NCI-H748 (cell line): ENCODE results near the gene DHX8.

ENCODE experiments used
- DNase-seq: peaks from one replicate; lab custom pipeline; 2025; ENCODE audit not compliant: unreplicated experiment; lab: John Stamatoyannopoulos, UW

The DHX8 gene

DNA sequence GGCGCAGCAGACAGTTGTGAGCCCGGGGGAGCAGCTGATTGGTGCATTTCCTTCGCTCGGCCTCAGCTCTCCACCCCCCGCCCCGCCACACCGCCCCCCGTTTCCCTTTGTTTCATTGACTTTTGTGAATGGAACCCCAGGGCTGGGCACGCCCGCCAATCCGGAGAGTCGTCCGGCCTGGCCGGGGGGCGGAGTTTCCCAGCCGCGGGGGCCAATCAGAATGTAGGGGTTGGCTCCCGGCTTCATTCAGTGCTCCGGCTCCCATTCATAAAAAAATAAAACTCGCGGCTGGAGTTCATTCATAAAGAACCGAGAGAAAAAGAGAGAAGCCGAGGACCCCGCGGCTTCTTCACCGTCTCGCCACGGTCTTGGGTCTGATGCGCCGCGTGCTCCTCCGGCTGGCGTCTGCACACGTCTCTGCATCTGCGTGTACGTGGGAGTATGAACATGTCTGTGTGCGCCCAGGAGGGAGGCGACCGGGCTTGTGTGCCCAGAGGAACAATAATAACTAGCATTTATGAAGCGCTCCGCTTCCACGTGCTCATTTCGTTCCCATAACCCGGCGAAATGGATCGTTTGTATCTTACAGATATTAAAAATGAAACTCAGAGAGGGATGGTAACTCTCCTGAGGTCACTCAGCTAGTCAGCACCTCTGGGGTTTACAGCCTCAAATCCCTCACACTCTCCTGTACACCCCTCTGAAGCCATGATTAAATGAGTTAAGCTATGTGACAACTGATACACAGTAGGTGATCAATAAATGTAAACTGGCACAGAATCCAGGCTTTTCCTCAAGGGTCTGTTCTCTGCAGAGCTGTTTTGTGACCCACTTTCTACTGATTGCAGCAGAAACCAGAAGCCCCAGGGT lies 62.8 kb downstream of the DHX8 start, which contains the start of gene ETV4:
Gene ETV4 (minus strand): TSS at position 22 of the 870 bp plus-strand sequence. CDS start 723 bp downstream, outside the sequence.
- DNase-seq = peak; percentile 92

GRCh38 chr17:43547189-43547550 lies 63.4 kb downstream of the DHX8 start:
- no peak for DNase-seq

DNA sequence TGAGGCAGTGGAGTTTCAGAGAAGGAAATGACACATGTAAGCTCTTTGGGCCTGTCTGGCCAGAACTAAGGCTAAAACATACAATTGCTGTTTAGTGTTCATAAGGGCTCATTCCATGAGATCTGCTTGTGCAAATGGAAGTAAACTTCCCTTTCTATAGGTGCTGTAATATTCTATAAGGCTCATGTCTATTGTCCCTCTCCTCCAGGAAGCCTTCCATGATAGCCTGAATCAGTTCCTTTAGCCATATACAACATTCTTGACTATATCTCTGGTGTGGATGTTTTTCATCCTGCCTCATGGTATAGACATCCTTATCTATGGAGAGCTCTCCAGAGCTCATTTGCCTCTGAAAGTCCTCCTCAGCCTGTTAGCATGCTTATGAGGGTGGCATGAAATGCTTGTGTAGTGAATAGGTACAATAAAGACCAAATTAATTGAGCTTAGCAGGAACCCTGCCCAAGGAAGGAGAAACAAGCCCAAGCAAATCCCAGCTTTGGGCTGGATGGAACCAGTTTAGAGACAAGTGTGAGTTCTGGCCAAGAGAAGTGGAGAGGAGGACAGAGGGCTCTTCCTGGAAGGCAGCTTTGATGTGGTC lies 64.0 kb downstream of the DHX8 start:
- DNase-seq = no peak

DNA sequence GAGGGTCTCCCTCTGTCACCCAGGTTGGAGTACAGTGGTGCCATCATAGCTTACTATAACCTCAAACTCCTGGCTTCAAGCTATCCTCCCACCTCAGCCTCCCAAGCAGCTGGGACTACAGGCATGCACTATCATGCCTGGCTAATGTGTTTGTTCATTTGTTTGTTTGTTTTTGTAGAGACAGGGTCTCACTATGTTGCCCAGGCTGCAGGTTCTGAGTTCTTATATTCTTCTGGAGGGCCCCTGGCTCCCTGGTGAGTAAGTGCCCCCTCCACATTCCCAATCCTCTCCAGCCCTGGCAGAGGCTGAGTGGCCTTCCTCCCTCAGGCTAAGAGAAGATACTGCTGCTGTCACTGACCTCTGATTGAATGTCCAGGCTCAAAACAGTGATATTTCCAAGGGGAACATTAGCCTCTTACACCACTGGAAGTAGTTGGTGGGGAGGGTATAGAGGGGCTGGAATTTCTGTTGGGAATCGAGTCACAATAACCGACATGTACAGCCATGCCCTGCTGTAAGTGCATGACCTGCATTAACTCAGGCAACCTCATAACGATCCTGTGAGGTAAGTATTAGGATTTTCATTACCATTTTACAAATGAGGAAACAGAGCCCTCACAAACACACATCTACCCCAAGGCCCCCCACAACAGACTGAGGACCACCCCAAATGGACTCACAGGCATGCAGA lies 65.1 kb downstream of the DHX8 start:
- no peak for DNase-seq

DNA sequence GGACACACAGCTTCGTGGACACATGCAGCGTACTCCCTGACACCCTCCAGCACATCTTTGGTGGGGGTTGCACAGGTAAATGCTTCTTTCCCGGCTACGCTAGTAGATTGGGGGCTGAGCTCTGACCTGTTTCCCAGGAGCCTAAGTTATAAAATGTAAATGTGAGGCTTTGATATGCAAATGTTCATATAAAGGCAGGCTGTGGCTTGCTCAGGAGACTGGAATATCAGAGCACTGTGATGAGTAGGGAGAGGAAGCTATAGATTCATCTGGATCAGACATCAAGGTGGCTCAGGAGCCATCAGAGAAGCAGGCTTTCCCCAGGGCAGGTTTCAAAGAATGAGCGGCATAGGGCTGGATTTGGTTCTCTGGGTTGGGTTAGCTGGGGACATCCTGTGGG lies 65.7 kb downstream of the DHX8 start:
- no peak for DNase-seq

- DNase-seq = no peak
Measured at GRCh38 chr17:43550754-43551153, 67.0 kb downstream of the DHX8 start.

- no peak for DNase-seq
Measured at GRCh38 chr17:43552229-43552837, 68.6 kb downstream of the DHX8 start.

DNA sequence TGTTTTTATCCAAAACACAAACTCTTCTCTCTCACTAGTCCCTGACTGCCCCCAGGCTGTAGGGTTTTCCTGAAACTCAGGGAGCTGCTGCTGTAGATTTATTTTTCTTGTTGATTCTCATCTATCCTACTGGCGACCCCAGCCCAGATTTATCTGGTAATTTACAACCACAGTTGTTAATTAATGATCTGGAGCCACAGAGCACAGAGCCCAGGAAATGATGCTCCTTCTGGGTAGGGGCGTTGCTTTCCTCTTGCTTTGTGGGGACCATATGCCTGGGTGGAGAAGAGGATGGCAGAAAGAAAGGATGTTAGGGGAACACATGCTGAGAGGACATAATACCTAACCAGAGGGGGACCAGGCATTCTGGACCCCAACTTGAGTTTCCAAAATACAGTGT lies 69.8 kb downstream of the DHX8 start:
- DNase-seq = no peak

GRCh38 chr17:43554857-43555256 lies 71.1 kb downstream of the DHX8 start:
- no peak for DNase-seq

DNA sequence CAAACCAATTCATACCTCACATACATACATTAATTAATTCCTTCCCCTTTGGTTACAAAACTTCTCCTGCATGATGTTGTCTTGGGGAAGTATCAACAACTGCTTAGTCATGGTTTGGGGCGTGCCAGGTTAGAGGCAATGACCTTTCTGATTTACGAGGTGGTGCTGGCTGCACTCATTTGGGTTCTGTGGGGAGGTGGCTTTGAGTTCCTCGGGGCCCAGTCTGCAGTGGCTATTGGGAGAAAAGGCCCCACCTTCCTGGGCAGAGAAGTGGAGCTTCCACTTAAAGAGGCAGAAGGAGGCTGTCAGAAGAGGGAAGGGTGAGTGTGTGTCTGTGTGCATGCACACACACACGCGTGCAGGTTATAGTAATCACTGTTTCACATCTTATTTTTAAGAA lies 72.5 kb downstream of the DHX8 start:
- DNase-seq = no peak

DNA sequence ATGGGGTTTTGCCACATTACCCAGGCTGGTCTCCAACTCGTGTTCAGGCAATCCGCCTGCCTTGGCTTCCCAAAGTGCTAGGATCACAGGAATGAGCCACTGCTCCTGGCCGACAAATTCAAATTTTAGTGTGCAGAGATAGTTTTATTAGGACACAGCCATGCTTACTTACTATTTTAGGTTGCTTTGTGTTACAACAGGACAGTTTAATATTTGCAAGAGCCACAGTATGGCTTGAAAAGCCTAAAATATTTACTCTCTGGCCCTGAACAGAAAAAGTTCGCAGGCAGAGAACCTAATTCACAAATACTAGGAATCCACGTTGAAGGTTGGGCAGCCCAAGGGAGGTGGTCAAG lies 75.0 kb downstream of the DHX8 start:
- no peak for DNase-seq

DNA sequence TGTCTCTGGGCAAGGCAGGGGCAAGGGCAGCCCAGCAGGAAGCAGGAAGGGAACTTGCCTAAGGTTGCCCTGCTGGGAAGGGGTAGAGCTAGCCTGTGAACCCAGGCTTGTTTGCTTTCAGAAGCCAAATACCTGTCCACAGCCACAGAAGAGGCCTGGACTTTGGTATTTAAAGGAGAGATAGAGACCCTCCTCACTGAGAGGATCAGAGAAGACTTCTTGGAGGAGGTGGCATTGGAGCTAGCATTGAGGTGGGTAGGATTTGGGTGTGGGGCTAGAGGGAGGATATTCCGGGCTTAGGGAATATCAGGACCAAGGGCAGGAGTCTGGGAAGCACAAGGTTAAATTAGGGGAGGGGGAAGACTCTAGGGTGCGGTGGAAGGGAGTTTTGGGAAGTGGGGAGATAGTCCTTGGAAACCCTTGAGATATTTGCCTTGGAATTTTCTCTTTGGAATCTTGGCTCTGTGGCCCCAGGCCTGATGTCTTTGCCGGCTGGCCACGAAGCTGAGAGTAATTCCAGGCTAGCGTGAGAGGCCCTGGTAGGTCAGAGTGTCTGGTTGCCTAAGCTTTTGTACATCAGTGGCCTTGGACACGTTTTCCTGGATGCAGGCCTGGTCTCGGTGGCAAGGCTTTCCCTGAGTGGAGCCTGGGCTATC lies 75.5 kb downstream of the DHX8 start:
- DNase-seq = no peak

DNA sequence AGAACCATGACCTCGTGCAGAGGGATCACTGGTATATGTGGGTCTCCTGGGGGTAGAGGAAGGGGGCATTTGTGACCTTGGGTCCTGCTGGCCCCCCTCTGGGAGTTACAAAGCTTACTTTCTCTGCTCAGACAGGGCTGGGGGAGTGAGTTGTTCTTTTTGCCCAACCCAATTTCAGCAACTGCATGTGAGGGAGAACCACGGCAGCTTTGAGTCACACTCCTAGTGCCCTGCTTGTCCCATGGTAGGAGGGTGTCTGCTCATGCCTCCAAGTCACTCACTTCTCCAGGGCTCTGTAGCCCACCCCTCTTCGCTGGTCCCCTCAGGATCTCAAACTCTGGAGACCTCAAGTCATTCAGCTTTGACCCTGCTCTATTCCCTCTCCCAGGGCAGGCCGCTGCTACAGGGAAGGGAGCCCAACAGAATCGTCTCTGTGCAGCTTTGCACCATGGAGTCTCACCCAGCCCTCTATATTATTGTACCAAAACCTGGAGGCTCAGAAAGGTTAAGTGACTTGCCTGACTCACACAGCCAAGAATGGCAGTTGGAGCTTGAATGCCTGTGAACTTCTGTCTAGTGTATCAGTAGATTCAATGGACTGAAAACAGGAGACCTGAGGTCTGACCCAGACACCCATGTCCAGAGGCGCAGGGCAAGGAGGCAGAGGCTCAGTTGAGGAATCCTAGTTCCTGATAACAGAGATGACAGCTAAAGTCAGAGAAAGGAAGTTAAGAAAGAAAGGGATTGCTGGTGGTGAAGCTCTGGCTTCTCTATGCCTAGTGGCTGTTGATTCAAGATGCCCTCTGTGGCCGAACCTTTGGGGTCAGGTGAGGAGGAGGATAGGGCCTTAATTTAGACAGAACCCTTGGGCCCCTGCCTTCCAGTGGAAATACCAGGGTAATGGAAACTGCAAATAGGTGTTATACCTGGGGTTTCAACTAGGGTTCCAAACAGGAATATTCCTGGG lies 77.0 kb downstream of the DHX8 start:
- DNase-seq = no peak

DNA sequence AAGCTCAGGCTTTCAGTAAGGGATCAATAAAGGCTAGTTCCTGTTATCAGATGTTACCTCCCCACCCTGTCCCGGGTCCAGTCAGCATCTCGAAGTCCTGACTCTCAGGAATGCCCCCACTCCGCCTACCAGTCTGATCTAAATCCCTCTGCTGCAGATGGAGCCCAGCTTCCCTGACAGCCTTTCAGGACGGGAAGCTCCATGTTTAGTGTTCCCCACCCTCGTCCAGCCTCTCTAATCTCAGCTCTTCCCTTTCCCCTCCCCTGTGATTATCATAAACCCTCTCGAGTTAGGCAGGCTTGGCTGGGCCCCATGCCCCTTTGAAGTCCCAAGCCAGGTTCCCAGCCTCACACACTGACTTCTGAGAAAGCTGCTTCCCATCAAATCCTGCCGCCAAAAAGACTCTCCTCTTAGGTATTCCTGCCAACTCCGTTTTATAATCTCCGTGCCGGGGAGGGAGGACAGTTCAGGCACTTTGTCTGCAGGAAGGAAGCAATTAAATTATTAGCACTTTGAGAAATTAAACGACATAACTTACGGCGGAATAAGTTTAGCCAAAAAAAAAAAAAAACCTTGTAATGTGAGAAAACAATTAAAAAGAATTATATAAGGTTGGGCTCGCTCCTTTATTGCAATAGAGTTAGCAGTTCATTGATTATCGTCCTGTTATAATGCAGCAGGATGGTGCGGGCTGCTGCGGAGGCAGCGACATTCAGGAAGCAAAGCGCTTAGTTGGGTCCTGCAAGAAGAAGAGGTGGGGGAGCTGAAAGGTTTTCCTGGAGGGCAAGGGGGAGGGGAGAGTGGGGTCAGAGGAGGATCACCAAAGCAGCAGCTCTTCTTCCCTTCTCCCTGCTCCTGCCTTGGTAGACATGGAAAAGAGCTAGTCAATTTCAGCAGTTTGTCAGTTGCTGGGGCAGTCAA lies 79.2 kb downstream of the DHX8 start:
- DNase-seq = no peak

DNA sequence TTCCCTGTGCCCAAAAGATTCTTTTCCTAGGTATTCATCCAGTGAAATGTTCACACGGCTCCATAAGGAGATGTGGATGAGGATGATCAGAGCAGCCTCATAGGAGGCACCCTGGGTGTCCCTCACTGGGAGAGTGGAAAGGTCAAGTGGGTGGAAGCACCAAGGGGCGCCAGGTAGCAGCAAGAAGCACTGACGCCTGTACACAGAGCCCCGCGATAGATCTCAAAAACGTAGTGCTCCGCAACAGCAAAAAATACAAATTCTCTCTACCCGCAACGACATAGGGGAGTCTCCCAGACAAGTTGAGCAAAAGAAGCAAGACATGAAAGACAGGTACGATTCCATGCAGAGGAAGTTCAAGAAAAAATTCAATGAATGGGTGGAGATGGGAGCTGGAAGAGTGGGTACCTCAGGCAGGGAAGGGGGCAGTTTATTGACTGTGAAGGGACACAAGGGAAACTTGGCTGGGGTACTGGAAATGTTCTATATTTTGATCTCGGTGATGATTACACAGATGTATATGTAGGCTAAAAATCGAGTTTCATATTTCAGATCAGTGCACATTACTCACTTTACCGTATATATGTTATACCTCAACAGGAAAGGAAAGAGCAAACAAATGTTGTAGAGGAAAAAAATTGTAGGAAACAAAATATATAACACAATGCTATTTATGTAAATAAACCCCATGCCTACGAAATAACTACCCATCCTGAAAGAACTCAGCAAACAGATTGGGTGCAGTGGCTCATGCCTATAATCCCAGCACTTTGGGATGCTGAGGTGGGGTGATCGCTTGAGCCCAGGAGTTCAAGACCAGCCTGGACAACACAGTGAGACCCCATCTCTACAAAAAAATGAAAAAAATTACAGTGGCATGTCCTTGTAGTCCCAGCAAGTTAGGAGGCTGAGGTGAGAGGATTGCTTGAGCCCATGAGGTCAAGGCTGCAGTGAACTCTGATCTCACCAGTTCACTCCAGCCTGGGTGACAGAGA lies 80.1 kb downstream of the DHX8 start:
- DNase-seq = no peak

DNA sequence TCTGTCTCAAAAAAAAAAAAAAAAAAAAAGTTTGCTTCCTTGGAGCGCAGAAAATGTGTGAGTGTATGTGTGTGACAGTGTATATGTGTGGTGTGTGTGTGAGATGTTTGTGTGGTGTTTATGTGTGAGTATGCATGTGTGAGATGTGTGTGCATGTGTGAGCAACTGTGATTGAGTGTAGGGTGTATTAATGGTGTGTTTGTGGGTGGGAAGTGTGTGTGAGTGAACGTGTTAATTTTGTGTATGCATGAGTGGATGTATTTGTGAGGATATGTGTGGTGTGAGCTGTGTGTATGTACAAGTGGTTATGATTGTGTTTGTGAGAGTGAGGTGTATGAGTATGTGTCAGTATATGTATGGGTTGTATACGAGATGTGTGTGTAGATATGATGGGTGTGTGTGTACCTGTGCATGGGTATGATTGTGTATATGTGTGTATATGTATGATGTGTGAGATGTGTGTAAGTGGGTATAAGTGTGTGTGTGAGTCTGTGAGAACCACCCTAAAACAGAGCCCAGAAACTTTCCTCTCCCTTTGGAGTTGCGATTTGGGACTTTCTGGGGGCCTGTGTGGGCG lies 84.8 kb downstream of the DHX8 start:
- DNase-seq = no peak

DNA sequence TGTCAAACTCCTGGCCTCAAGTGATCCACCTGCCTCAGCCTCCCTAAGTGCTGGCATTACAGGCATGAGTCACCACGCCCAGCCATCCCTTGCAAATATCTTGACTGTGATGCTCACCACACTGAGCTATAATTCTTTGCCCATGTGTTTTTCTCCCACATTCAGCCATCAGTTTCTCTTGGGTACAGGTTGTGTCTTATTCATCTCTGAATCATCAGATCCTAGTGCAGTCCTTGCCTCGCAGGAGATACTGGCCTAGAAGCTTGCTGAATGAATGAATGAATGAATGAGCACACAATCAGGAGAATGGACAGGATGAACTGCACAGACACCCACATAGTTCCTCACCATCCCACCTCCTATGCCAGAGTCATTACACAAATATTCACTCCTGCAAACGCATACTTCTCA lies 86.7 kb downstream of the DHX8 start:
- DNase-seq = no peak
